GM23338 (cell line): ENCODE data around the gene LYRM2. TPM values are rescaled to one million over a fixed set of nuclear protein-coding genes. Genes with fewer than 3 reads are reported as not detected.

Experiments used
- ATAC-seq: fragments of 200-7000 bp; cut with Tn5 transposase; 3 replicates; pipeline ENCODE4 v1.9.1; 2020
- DNase-seq: peaks from one replicate; pipeline ENCODE4 v3.0.0-alpha.2; 2015; ENCODE audit warnings: low spot score
- H2AFZ ChIP-seq: fragments of 200-600 bp; sonication (generic); 2 replicates; pipeline ENCODE4 v1.8.0; 2016; ENCODE audit warnings: antibody characterized with exemption, mild to moderate bottlenecking, moderate library complexity
- H3F3A ChIP-seq: fragments of 200-600 bp; sonication (generic); replicated peaks from 2 replicates; pipeline ENCODE4 v1.8.0; 2017; ENCODE audit warnings: antibody characterized with exemption, mixed run types, low read depth
- H3K27ac ChIP-seq: fragments of 200-600 bp; sonication (generic); 2 replicates; pipeline ENCODE4 v1.6.1; 2016; ENCODE audit warnings: low read depth
- H3K27me3 ChIP-seq: fragments of 200-600 bp; sonication (generic); 2 replicates; pipeline ENCODE4 v1.8.0; 2016; ENCODE audit warnings: mild to moderate bottlenecking, mixed run types, moderate library complexity; ENCODE audit not compliant: insufficient read depth
- H3K36me3 ChIP-seq: fragments of 200-600 bp; sonication (generic); 2 replicates; pipeline ENCODE4 v1.8.0; 2016; ENCODE audit warnings: mild to moderate bottlenecking; ENCODE audit not compliant: insufficient read depth
- H3K4me1 ChIP-seq: fragments of 200-600 bp; sonication (generic); 2 replicates; pipeline ENCODE4 v1.8.0; 2016; ENCODE audit warnings: mild to moderate bottlenecking, moderate library complexity; ENCODE audit not compliant: insufficient read depth
- H3K4me2 ChIP-seq: fragments of 200-600 bp; sonication (generic); 2 replicates; pipeline ENCODE4 v1.7.1; 2017; ENCODE audit warnings: mixed run types
- H3K4me3 ChIP-seq: fragments of 200-600 bp; sonication (generic); 2 replicates; pipeline ENCODE4 v1.6.1; 2016; ENCODE audit warnings: mixed run types
- H3K79me2 ChIP-seq: fragments of 200-600 bp; sonication (generic); replicated peaks from 2 replicates; pipeline ENCODE4 v1.8.0; 2017; ENCODE audit warnings: mild to moderate bottlenecking; ENCODE audit not compliant: insufficient read depth
- H3K9me2 ChIP-seq: fragments of 200-600 bp; sonication (generic); 2 replicates; pipeline ENCODE4 v1.8.0; 2017; ENCODE audit not compliant: insufficient read depth
- H4K20me1 ChIP-seq: fragments of 200-600 bp; sonication (generic); replicated peaks from 2 replicates; pipeline ENCODE4 v1.8.0; 2017; ENCODE audit warnings: mild to moderate bottlenecking; ENCODE audit not compliant: insufficient read depth
- H3K27ac Mint-ChIP-seq: 2 replicates; pipeline ENCODE4 v1.8.0; 2020; ENCODE audit warnings: inconsistent platforms, mild to moderate bottlenecking, moderate library complexity, mixed read lengths
- H3K27me3 Mint-ChIP-seq: 3 replicates; pipeline ENCODE4 v1.8.0; 2022; ENCODE audit warnings: low read depth, mild to moderate bottlenecking, moderate library complexity, mixed read lengths, inconsistent platforms; ENCODE audit not compliant: insufficient read depth, poor library complexity
- H3K36me3 Mint-ChIP-seq: 3 replicates; pipeline ENCODE4 v1.8.0; 2021; ENCODE audit warnings: low read depth, mild to moderate bottlenecking, inconsistent platforms, moderate library complexity, mixed read lengths
- H3K4me1 Mint-ChIP-seq: 3 replicates; pipeline ENCODE4 v1.8.0; 2020; ENCODE audit warnings: mild to moderate bottlenecking, inconsistent platforms, mixed read lengths
- H3K4me3 Mint-ChIP-seq: 3 replicates; pipeline ENCODE4 v1.8.0; 2021; ENCODE audit warnings: moderate library complexity, mild to moderate bottlenecking, inconsistent platforms, mixed read lengths
- H3K9me3 Mint-ChIP-seq: 3 replicates; pipeline ENCODE4 v1.8.0; 2020; ENCODE audit warnings: moderate library complexity, mild to moderate bottlenecking, inconsistent platforms, mixed read lengths
- EZH2phosphoT487 ChIP-seq: fragments of 200-600 bp; sonication (generic); IDR thresholded peaks from one replicate; pipeline ENCODE4 v1.8.1; 2018; ENCODE audit warnings: antibody characterized with exemption; ENCODE audit not compliant: unreplicated experiment
- JUNB ChIP-seq: IDR thresholded peaks from one replicate; pipeline ENCODE4 v1.6.1; 2016; ENCODE audit warnings: antibody characterized with exemption; ENCODE audit not compliant: unreplicated experiment
- STAT1 ChIP-seq: IDR thresholded peaks from one replicate; pipeline ENCODE4 v1.6.1; 2016; ENCODE audit warnings: antibody characterized with exemption; ENCODE audit not compliant: unreplicated experiment
- ZNF114 ChIP-seq: fragments of 250-450 bp; sonication (Bioruptor Pico); IDR thresholded peaks from 2 replicates; pipeline ENCODE4 v1.5.0; 2020; ENCODE audit warnings: mild to moderate bottlenecking, moderate library complexity
- polyA plus RNA-seq: library from polyadenylated mRNA; unstranded; fragments of >200 nt; fragmentation: Nextera tagmentation; extraction: Ambion mirVana; gene quantifications from 2 replicates; pipeline ENCODE4 v1.2.1, GENCODE V29; 2016
- total RNA-seq: library from RNA; depleted of rRNA; stranded (reverse); fragments of >200 nt; shearing (Covaris generic); gene quantifications from 2 replicates; pipeline ENCODE4 v1.2.3, GENCODE V29; 2014
- TF ChIP-seq, protein P1 (sequence below): IDR thresholded peaks from one replicate; pipeline ENCODE4 v1.6.1; 2018; ENCODE audit warnings: antibody characterized with exemption; ENCODE audit not compliant: unreplicated experiment
- TF ChIP-seq, protein P2 (sequence below): fragments of 250-450 bp; sonication (Bioruptor Pico); IDR thresholded peaks from 2 replicates; pipeline ENCODE4 v1.5.0; 2020; ENCODE audit warnings: mild to moderate bottlenecking, moderate library complexity

The LYRM2 gene
- total and polyA plus RNA-seq, 2 experiments from 2014 or later = 20.3 to 67.3 TPM

DNA sequence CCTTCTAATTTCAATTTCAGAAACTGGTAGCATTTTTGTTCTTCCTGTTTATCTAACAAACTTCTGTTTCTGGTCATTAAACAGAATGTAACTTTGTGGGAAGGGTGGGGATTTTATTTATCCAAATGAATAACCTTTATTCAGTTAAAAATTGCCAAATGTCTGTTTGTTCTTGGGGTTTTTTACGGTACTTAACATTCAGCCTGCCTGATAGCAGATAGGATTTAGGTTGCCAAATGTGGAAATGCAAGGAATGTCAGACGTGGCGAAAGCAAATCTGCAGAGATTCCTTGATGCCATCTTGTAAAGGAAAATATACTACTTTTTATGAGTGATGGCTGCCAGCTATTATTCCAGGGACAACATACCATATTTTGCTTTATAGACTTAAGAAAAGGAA lies 95.7 kb downstream of the LYRM2 start:
- no peak for ATAC-seq
- no peak overlapping the region for H2AFZ ChIP-seq

More for the DNA sequence above, 95.7 kb downstream of the LYRM2 start:
- Histone ChIP-seq H3K4me3 (no peak overlapping the region), H3K4me1 (no peaks in the 10 kb centered on the region), H4K20me1 (no peaks in the 10 kb centered on the region), H3K79me2 (no peaks in the 10 kb centered on the region), H3K36me3 (no peaks in the 10 kb centered on the region), H3K4me2 (no peak overlapping the region), H3K27ac (no peak overlapping the region), H3K27me3 (no peaks in the 10 kb centered on the region), H3K9me2 (no peaks in the 10 kb centered on the region), H3F3A (no peaks in the 10 kb centered on the region)
- no peaks in the 10 kb centered on the region for H3K36me3 Mint-ChIP-seq
- no peaks in the 10 kb centered on the region for H3K27me3 Mint-ChIP-seq
- DNase-seq = no peak
- H3K4me1 Mint-ChIP-seq = peaks cover 6% of the 10 kb centered on the region; the same call in 1 of the 3 replicates
- H3K27ac Mint-ChIP-seq = no peak overlapping the region
- H3K9me3 Mint-ChIP-seq = no peaks in the 10 kb centered on the region
- no peak for TF ChIP-seq JUNB
- TF ChIP-seq EZH2phosphoT487 = no peak
- TF ChIP-seq STAT1 = no peak
- TF ChIP-seq, protein P1, sequence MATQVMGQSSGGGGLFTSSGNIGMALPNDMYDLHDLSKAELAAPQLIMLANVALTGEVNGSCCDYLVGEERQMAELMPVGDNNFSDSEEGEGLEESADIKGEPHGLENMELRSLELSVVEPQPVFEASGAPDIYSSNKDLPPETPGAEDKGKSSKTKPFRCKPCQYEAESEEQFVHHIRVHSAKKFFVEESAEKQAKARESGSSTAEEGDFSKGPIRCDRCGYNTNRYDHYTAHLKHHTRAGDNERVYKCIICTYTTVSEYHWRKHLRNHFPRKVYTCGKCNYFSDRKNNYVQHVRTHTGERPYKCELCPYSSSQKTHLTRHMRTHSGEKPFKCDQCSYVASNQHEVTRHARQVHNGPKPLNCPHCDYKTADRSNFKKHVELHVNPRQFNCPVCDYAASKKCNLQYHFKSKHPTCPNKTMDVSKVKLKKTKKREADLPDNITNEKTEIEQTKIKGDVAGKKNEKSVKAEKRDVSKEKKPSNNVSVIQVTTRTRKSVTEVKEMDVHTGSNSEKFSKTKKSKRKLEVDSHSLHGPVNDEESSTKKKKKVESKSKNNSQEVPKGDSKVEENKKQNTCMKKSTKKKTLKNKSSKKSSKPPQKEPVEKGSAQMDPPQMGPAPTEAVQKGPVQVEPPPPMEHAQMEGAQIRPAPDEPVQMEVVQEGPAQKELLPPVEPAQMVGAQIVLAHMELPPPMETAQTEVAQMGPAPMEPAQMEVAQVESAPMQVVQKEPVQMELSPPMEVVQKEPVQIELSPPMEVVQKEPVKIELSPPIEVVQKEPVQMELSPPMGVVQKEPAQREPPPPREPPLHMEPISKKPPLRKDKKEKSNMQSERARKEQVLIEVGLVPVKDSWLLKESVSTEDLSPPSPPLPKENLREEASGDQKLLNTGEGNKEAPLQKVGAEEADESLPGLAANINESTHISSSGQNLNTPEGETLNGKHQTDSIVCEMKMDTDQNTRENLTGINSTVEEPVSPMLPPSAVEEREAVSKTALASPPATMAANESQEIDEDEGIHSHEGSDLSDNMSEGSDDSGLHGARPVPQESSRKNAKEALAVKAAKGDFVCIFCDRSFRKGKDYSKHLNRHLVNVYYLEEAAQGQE = no peak
- TF ChIP-seq ZNF114 (CRISPR knock-in tag) = no peak
- TF ChIP-seq, protein P2, sequence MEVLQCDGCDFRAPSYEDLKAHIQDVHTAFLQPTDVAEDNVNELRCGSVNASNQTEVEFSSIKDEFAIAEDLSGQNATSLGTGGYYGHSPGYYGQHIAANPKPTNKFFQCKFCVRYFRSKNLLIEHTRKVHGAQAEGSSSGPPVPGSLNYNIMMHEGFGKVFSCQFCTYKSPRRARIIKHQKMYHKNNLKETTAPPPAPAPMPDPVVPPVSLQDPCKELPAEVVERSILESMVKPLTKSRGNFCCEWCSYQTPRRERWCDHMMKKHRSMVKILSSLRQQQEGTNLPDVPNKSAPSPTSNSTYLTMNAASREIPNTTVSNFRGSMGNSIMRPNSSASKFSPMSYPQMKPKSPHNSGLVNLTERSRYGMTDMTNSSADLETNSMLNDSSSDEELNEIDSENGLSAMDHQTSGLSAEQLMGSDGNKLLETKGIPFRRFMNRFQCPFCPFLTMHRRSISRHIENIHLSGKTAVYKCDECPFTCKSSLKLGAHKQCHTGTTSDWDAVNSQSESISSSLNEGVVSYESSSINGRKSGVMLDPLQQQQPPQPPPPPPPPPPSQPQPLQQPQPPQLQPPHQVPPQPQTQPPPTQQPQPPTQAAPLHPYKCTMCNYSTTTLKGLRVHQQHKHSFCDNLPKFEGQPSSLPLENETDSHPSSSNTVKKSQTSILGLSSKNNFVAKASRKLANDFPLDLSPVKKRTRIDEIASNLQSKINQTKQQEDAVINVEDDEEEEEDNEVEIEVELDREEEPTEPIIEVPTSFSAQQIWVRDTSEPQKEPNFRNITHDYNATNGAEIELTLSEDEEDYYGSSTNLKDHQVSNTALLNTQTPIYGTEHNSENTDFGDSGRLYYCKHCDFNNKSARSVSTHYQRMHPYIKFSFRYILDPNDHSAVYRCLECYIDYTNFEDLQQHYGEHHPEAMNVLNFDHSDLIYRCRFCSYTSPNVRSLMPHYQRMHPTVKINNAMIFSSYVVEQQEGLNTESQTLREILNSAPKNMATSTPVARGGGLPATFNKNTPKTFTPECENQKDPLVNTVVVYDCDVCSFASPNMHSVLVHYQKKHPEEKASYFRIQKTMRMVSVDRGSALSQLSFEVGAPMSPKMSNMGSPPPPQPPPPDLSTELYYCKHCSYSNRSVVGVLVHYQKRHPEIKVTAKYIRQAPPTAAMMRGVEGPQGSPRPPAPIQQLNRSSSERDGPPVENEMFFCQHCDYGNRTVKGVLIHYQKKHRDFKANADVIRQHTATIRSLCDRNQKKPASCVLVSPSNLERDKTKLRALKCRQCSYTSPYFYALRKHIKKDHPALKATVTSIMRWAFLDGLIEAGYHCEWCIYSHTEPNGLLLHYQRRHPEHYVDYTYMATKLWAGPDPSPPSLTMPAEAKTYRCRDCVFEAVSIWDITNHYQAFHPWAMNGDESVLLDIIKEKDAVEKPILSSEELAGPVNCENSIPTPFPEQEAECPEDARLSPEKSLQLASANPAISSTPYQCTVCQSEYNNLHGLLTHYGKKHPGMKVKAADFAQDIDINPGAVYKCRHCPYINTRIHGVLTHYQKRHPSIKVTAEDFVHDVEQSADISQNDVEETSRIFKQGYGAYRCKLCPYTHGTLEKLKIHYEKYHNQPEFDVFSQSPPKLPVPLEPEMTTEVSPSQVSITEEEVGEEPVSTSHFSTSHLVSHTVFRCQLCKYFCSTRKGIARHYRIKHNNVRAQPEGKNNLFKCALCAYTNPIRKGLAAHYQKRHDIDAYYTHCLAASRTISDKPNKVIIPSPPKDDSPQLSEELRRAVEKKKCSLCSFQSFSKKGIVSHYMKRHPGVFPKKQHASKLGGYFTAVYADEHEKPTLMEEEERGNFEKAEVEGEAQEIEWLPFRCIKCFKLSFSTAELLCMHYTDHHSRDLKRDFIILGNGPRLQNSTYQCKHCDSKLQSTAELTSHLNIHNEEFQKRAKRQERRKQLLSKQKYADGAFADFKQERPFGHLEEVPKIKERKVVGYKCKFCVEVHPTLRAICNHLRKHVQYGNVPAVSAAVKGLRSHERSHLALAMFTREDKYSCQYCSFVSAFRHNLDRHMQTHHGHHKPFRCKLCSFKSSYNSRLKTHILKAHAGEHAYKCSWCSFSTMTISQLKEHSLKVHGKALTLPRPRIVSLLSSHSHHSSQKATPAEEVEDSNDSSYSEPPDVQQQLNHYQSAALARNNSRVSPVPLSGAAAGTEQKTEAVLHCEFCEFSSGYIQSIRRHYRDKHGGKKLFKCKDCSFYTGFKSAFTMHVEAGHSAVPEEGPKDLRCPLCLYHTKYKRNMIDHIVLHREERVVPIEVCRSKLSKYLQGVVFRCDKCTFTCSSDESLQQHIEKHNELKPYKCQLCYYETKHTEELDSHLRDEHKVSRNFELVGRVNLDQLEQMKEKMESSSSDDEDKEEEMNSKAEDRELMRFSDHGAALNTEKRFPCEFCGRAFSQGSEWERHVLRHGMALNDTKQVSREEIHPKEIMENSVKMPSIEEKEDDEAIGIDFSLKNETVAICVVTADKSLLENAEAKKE (CRISPR knock-in tag) = no peak
- H3K4me3 Mint-ChIP-seq = no peak overlapping the region
